Measurements from ENCODE around the gene DNAH3.

DNA sequence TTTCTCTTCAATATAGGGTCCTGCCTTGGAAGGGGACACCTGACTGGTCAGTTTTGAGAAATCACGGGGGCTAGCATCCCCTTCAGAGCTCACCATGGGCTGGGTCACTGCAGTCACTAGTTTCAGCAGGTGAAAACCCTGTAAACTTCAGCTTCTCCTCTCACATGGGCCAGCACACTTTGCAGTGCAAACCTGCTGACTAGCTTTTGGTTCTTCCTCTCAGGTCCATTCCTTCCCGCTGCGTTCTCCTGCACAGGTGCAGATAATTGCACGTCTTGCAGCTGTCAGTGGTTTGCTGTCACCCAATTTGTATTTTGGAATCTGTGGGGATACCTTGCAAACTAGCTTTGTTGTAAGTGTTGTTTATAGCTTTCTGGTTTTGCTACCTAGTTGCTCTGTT lies 154.9 kb downstream of the DNAH3 start:
- TF ChIP-seq, protein P1, sequence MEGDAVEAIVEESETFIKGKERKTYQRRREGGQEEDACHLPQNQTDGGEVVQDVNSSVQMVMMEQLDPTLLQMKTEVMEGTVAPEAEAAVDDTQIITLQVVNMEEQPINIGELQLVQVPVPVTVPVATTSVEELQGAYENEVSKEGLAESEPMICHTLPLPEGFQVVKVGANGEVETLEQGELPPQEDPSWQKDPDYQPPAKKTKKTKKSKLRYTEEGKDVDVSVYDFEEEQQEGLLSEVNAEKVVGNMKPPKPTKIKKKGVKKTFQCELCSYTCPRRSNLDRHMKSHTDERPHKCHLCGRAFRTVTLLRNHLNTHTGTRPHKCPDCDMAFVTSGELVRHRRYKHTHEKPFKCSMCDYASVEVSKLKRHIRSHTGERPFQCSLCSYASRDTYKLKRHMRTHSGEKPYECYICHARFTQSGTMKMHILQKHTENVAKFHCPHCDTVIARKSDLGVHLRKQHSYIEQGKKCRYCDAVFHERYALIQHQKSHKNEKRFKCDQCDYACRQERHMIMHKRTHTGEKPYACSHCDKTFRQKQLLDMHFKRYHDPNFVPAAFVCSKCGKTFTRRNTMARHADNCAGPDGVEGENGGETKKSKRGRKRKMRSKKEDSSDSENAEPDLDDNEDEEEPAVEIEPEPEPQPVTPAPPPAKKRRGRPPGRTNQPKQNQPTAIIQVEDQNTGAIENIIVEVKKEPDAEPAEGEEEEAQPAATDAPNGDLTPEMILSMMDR (IDR thresholded peaks at IDR 0.05): no peak
- no peak for TF ChIP-seq RFX5 (IDR thresholded peaks at IDR 0.05)
